WERI-Rb-1 (cell line): ENCODE measurements around the gene ARHGEF19.
"Not testable (repeated sequence)": the region's sequence is repeated elsewhere in the genome, so short reads cannot be mapped to it uniquely, and the experiment has no call there.

Experiments used
- DNase-seq: peaks from one replicate; pipeline ENCODE4 v3.0.0-alpha.2; 2020
- H3K27ac ChIP-seq: fragments of 250-450 bp; sonication (Bioruptor Pico); 2 replicates; pipeline ENCODE4 v1.5.1; 2020; ENCODE audit warnings: mild to moderate bottlenecking, moderate library complexity
- H3K27me3 ChIP-seq: fragments of 250-450 bp; sonication (Bioruptor Pico); 2 replicates; pipeline ENCODE4 v1.5.1; 2021; ENCODE audit warnings: mild to moderate bottlenecking, low read depth, moderate library complexity; ENCODE audit not compliant: insufficient read depth, severe bottlenecking
- H3K36me3 ChIP-seq: fragments of 250-450 bp; sonication (Bioruptor Pico); 2 replicates; pipeline ENCODE4 v1.5.1; 2020; ENCODE audit warnings: mild to moderate bottlenecking, moderate library complexity
- H3K4me3 ChIP-seq: 2 replicates; pipeline ENCODE4 v1.5.1; 2011; ENCODE audit warnings: low read depth, mild to moderate bottlenecking, control low read depth, low read length
- H3K9me3 ChIP-seq: fragments of 250-450 bp; sonication (Bioruptor Pico); 2 replicates; pipeline ENCODE4 v1.5.1; 2021; ENCODE audit warnings: mild to moderate bottlenecking, moderate library complexity; ENCODE audit not compliant: severe bottlenecking
- CTCF ChIP-seq: IDR thresholded peaks from 2 replicates; pipeline ENCODE4 v1.5.1; 2011; ENCODE audit warnings: low read depth, mild to moderate bottlenecking, control low read depth, inconsistent platforms, low read length

ARHGEF19 gene

DNA sequence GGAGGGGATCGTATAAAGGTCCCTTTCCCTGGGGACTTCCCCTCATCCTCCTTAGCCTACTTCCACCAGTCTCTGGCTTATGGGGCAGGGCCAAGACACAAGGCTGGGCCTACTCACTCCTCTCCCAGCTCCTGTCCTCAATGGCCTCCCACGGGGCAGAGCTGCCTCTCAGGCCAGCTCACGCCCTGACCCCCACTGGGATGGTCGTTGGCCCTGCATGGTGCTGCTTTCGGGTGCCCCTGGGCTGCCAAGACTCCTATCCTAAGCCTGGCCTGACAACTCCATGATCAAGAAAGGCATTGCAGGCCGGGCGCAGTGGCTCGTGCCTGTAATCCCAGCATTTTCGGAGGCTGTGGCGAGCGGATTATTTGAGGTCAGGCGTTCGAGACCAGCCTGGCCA, 18.3 kb upstream of the ARHGEF19 start:
- Histone ChIP-seq H3K27ac (no peak overlapping the region), H3K9me3 (no peaks in the 10 kb centered on the region), H3K4me3 (no peak overlapping the region), H3K27me3 (no peaks in the 10 kb centered on the region), H3K36me3 (no peaks in the 10 kb centered on the region)
- no peak for DNase-seq
- TF ChIP-seq CTCF = no peak

GRCh38 chr1:16229976-16230740, 17.7 kb upstream of the ARHGEF19 start:
- H3K4me3 ChIP-seq = no peak overlapping the region
- H3K9me3 ChIP-seq = no peaks in the 10 kb centered on the region
- no peaks in the 10 kb centered on the region for H3K36me3 ChIP-seq
- H3K27ac ChIP-seq = no peak overlapping the region
- H3K27me3 ChIP-seq = no peaks in the 10 kb centered on the region
- no peak for TF ChIP-seq CTCF
- DNase-seq = no peak

- no peak for TF ChIP-seq CTCF
- H3K27ac ChIP-seq = no peak overlapping the region
- H3K36me3 ChIP-seq = no peaks in the 10 kb centered on the region
- no peak for DNase-seq
- H3K4me3 ChIP-seq = no peak overlapping the region
- no peaks in the 10 kb centered on the region for H3K9me3 ChIP-seq
- H3K27me3 ChIP-seq = no peaks in the 10 kb centered on the region
These were observed 14.2 kb upstream of the ARHGEF19 start for GRCh38 chr1:16226490-16227179.

DNA sequence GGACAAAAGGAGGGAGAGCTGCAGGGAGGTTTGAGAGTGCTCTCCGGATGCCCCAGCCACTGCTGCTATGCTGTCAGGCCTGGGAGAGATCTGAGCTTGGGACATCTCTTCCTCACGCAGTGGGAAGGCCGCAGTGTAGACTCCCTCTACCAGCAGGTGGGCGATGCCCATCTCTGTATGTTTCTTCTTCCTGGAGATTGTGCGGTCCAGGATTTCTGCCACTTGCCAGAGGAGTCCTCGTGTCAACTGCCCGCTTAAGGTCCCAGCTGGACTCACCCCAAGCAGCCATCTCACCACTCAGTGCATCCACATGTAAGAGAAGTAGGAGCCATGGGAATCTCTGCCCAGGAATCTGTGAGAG, 13.7 kb upstream of the ARHGEF19 start:
- Histone ChIP-seq H3K27ac (no peak overlapping the region), H3K27me3 (no peaks in the 10 kb centered on the region), H3K36me3 (no peaks in the 10 kb centered on the region), H3K9me3 (no peaks in the 10 kb centered on the region), H3K4me3 (no peak overlapping the region)
- TF ChIP-seq CTCF = no peak
- DNase-seq = no peak

DNA sequence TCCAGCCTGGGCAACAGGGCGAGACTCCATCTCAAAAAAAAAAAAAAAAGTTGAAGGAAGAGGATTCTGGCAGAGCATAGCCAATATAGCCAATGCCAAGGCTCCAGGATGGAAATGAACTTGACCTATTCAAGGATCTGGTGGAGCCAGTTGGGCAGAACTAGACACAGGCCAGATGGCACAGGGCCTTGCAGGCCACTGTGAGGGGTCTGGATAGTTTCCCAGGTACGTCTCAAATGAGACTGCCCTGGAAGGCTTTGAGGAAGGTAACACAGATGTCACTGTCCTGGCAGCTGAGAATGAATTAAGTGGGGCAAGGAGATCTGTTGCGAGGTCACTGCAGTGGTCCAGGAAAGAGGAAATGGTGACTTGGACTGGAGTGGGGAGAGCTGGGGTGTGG, 12.0 kb upstream of the ARHGEF19 start:
- Histone ChIP-seq H3K4me3 (no peak overlapping the region), H3K9me3 (no peaks in the 10 kb centered on the region), H3K27me3 (no peaks in the 10 kb centered on the region), H3K27ac (no peak overlapping the region), H3K36me3 (no peaks in the 10 kb centered on the region)
- no peak for DNase-seq
- TF ChIP-seq CTCF = no peak

DNA sequence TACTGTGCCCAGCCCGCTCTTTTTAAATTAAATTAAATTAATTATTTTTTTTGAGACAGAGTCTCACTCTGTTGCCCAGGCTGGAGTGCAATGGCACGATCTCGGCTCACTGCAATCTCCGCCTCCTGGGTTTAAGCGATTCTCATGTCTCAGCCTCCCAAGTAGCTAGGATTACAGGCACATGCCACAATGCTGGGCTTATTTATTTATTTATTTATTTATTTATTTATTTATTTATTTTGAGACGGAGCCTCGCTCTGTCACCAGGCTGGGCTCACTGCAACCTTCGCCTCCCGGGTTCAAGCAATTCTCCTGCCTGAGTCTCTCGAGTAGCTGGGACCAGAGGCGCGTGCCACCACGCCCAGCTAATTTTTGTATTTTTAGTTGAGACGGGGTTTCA, 10.3 kb upstream of the ARHGEF19 start:
- not testable (repeated sequence) for H3K27me3 ChIP-seq, H3K27ac ChIP-seq, H3K4me3 ChIP-seq, H3K36me3 ChIP-seq, DNase-seq, H3K9me3 ChIP-seq
